Neural progenitor cell (in vitro differentiated cells): ENCODE results near the gene NOBOX. TPM values are rescaled to one million over a fixed set of nuclear protein-coding genes. Genes with fewer than 3 reads are reported as not detected.
"Not testable (repeated sequence)": the region's sequence is repeated elsewhere in the genome, so short reads cannot be mapped to it uniquely, and the experiment has no call there.

Experiments used
- DNase-seq: peaks from one replicate; pipeline ENCODE4 v3.0.0-alpha.2; 2016; ENCODE audit warnings: low spot score
- H2AFZ ChIP-seq: fragments of 200-600 bp; sonication (generic); replicated peaks from 2 replicates; pipeline ENCODE4 v1.6.1; 2016; ENCODE audit warnings: antibody characterized with exemption
- H3F3A ChIP-seq: fragments of 200-600 bp; sonication (generic); 2 replicates; pipeline ENCODE4 v1.6.1; 2016; ENCODE audit warnings: antibody characterized with exemption, low read depth
- H3K27ac ChIP-seq: fragments of 200-600 bp; sonication (generic); 2 replicates; pipeline ENCODE4 v1.5.1; 2016; ENCODE audit warnings: mild to moderate bottlenecking
- H3K27me3 ChIP-seq: fragments of 200-600 bp; sonication (generic); 2 replicates; pipeline ENCODE4 v1.6.1; 2016; ENCODE audit warnings: mild to moderate bottlenecking, moderate library complexity
- H3K36me3 ChIP-seq: fragments of 200-600 bp; sonication (generic); 2 replicates; pipeline ENCODE4 v1.5.1; 2016
- H3K4me1 ChIP-seq: fragments of 200-600 bp; sonication (generic); 2 replicates; pipeline ENCODE4 v1.6.1; 2016; ENCODE audit warnings: mixed run types
- H3K4me2 ChIP-seq: fragments of 200-600 bp; sonication (generic); 2 replicates; pipeline ENCODE4 v1.6.1; 2016
- H3K4me3 ChIP-seq: fragments of 200-600 bp; sonication (generic); 2 replicates; pipeline ENCODE4 v1.5.1; 2016
- H3K79me2 ChIP-seq: fragments of 200-600 bp; sonication (generic); 2 replicates; pipeline ENCODE4 v1.6.1; 2016; ENCODE audit warnings: low read depth
- H3K9ac ChIP-seq: fragments of 200-600 bp; sonication (generic); 2 replicates; pipeline ENCODE4 v1.6.1; 2016
- H3K9me3 ChIP-seq: fragments of 200-600 bp; sonication (generic); 2 replicates; pipeline ENCODE4 v1.5.1; 2016; ENCODE audit warnings: low read depth
- H4K20me1 ChIP-seq: fragments of 200-600 bp; sonication (generic); 2 replicates; pipeline ENCODE4 v1.6.1; 2016; ENCODE audit warnings: low read depth
- H3K27ac Mint-ChIP-seq: 3 replicates; pipeline ENCODE4 v1.8.0; 2021; ENCODE audit warnings: mixed read lengths
- H3K27me3 Mint-ChIP-seq: 2 replicates; pipeline ENCODE4 v1.8.0; 2022; ENCODE audit warnings: low read depth, mild to moderate bottlenecking, inconsistent platforms, moderate library complexity, mixed read lengths; ENCODE audit not compliant: insufficient read depth
- H3K36me3 Mint-ChIP-seq: 3 replicates; pipeline ENCODE4 v1.8.0; 2021; ENCODE audit warnings: mixed read lengths
- H3K4me1 Mint-ChIP-seq: 3 replicates; pipeline ENCODE4 v1.8.0; 2021; ENCODE audit warnings: mixed read lengths
- H3K4me3 Mint-ChIP-seq: 3 replicates; pipeline ENCODE4 v1.8.0; 2021; ENCODE audit warnings: mild to moderate bottlenecking, moderate library complexity, mixed read lengths
- H3K9me3 Mint-ChIP-seq: 3 replicates; pipeline ENCODE4 v1.8.0; 2020; ENCODE audit warnings: mixed read lengths
- EZH2 ChIP-seq: fragments of 200-600 bp; sonication (generic); IDR thresholded peaks from 2 replicates; pipeline ENCODE4 v1.6.1; 2017; ENCODE audit warnings: antibody characterized with exemption, mild to moderate bottlenecking, moderate library complexity
- EZH2phosphoT487 ChIP-seq: fragments of 200-600 bp; sonication (generic); IDR thresholded peaks from 2 replicates; pipeline ENCODE4 v1.6.1; 2017; ENCODE audit warnings: antibody characterized with exemption
- total RNA-seq: library from RNA; depleted of rRNA; stranded (reverse); fragments of >200 nt; gene quantifications from 2 replicates; pipeline ENCODE4 v1.2.3, GENCODE V29; 2015; ENCODE audit warnings: low replicate concordance
- TF ChIP-seq, protein P1 (sequence below): fragments of 200-600 bp; sonication (generic); IDR thresholded peaks from 2 replicates; pipeline ENCODE4 v1.5.1; 2017; ENCODE audit warnings: antibody characterized with exemption, mild to moderate bottlenecking

NOBOX gene
- total RNA-seq, 1 donor from 2014 or later: not detected

DNA sequence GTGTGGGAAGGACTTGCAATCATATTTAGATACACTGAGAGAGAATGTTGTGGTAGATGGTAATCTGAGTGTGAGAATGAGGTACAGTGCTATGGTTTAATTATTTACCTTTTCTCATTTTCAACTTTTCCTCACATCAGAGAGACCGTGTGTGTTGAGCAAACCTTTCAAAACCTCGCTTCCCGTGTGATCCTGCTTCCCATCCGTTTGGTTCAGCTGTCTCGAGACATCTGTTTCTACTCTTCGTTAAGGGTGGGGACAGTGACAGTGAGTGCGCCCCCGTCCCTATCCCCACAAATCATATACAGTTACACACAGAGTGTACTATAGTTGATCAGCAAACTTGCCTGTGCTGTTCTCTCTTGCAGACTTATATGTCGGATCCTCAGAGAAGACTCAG lies 33.0 kb upstream of the NOBOX start:
- no peak overlapping the region for H3K4me3 ChIP-seq
- Mint-ChIP-seq H3K4me1 (no peaks in the 10 kb centered on the region), H3K9me3 (no peaks in the 10 kb centered on the region), H3K4me3 (no peak overlapping the region), H3K27ac (no peak overlapping the region), H3K36me3 (no peaks in the 10 kb centered on the region), H3K27me3 (no peaks in the 10 kb centered on the region)
- no peak for DNase-seq
- H3K9ac ChIP-seq: no peak overlapping the region
- TF ChIP-seq, protein P1, sequence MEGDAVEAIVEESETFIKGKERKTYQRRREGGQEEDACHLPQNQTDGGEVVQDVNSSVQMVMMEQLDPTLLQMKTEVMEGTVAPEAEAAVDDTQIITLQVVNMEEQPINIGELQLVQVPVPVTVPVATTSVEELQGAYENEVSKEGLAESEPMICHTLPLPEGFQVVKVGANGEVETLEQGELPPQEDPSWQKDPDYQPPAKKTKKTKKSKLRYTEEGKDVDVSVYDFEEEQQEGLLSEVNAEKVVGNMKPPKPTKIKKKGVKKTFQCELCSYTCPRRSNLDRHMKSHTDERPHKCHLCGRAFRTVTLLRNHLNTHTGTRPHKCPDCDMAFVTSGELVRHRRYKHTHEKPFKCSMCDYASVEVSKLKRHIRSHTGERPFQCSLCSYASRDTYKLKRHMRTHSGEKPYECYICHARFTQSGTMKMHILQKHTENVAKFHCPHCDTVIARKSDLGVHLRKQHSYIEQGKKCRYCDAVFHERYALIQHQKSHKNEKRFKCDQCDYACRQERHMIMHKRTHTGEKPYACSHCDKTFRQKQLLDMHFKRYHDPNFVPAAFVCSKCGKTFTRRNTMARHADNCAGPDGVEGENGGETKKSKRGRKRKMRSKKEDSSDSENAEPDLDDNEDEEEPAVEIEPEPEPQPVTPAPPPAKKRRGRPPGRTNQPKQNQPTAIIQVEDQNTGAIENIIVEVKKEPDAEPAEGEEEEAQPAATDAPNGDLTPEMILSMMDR: no peak
- TF ChIP-seq EZH2: no peak
- TF ChIP-seq EZH2phosphoT487: no peak
- H3K27me3 ChIP-seq: no peaks in the 10 kb centered on the region
- no peak overlapping the region for H2AFZ ChIP-seq
- no peaks in the 10 kb centered on the region for H3K36me3 ChIP-seq
- no peaks in the 10 kb centered on the region for H3K4me1 ChIP-seq
- no peaks in the 10 kb centered on the region for H3K79me2 ChIP-seq
- H3K9me3 ChIP-seq: no peaks in the 10 kb centered on the region
- H4K20me1 ChIP-seq: no peaks in the 10 kb centered on the region
- no peak overlapping the region for H3K27ac ChIP-seq
- no peaks in the 10 kb centered on the region for H3F3A ChIP-seq
- no peak overlapping the region for H3K4me2 ChIP-seq

DNA sequence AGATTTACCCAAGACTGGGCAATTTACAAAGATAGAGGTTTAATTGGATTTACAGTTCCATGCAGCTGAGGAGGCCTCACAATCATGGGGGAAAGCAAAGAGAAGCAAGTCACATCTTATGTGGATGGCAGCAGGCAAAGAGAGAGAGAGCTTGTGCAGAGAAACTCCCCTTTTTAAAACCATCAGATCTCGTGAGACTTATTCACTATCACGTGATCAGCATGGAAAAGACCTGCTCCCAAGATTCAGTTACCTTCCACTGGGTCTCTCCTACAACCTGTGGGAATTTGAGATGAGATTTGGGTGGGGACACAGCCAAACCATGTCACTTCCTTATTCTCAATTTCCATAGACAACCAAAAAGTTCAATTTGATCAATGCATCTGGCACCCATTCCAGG lies 24.9 kb upstream of the NOBOX start:
- Histone ChIP-seq H2AFZ (no peak overlapping the region), H3K4me2 (no peak overlapping the region), H3K27me3 (no peaks in the 10 kb centered on the region), H3K9ac (no peak overlapping the region), H4K20me1 (no peaks in the 10 kb centered on the region), H3F3A (no peaks in the 10 kb centered on the region), H3K9me3 (peaks cover 9% of the 10 kb centered on the region), H3K36me3 (no peaks in the 10 kb centered on the region), H3K79me2 (no peaks in the 10 kb centered on the region), H3K27ac (no peak overlapping the region), H3K4me3 (no peak overlapping the region), H3K4me1 (no peaks in the 10 kb centered on the region)
- Mint-ChIP-seq H3K4me3 (no peak overlapping the region), H3K27me3 (no peaks in the 10 kb centered on the region), H3K4me1 (no peaks in the 10 kb centered on the region), H3K9me3 (peaks cover 40% of the 10 kb centered on the region), H3K36me3 (no peaks in the 10 kb centered on the region), H3K27ac (no peak overlapping the region)
- no peak for TF ChIP-seq EZH2
- no peak for TF ChIP-seq EZH2phosphoT487
- TF ChIP-seq, protein P1: no peak
- no peak for DNase-seq

DNA sequence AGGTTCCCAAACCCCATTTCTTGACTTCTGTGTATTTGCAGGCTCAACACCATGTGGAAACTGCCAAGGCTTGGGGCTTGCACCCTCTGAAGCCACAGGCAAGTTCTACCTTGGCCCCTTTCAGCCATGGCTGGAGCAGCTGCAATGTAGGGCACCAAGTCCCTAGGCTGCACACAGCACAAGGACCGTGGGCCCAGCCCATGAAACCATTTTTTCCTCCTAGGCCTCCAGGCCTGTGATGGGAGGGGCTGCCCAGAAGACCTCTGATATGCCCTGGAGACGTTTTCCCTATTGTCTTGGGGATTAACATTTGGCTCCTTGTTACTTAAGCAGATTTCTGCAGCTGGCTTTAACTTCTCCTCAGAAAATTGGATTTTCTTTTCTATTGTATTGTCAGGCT lies 24.0 kb upstream of the NOBOX start:
- H3K4me1 ChIP-seq, H3K9me3 ChIP-seq, H3K27me3 ChIP-seq, H3K4me1 Mint-ChIP-seq, H3K36me3 Mint-ChIP-seq, DNase-seq, H4K20me1 ChIP-seq, H3K4me3 ChIP-seq, H3K27ac ChIP-seq, H3K27ac Mint-ChIP-seq, H3K79me2 ChIP-seq, H3K36me3 ChIP-seq, H3K27me3 Mint-ChIP-seq, H3K9ac ChIP-seq, H2AFZ ChIP-seq, H3K4me3 Mint-ChIP-seq, H3F3A ChIP-seq, H3K4me2 ChIP-seq: not testable (repeated sequence)
- peaks cover 43% of the 10 kb centered on the region for H3K9me3 Mint-ChIP-seq

DNA sequence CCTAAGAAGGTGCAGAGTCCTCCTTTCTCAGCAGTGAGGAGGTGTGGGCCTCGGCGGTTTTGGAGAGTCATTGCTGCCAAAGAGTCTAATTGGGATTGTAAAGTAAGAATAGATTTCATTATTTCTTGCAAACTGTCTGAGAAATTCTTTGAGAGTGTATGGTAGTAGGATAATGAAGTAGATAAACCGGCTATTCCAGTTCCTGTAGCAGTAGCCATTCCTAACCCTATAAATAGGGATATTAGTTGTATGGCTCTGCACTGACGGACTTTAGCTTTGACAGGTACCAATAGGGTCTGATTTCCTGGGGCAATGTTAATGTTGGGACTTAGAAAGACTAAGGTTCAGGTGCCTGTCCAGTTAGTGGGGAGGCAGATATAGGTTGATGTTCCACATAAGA lies 15.4 kb upstream of the NOBOX start:
- H4K20me1 ChIP-seq, H3K27me3 ChIP-seq, H3F3A ChIP-seq, H3K36me3 Mint-ChIP-seq, DNase-seq, H3K4me2 ChIP-seq, H3K9me3 Mint-ChIP-seq, H3K27me3 Mint-ChIP-seq, H3K4me3 ChIP-seq, H3K27ac ChIP-seq, H3K9me3 ChIP-seq, H3K4me3 Mint-ChIP-seq, H3K27ac Mint-ChIP-seq, H3K4me1 ChIP-seq, H3K9ac ChIP-seq, H3K79me2 ChIP-seq, H3K4me1 Mint-ChIP-seq, H3K36me3 ChIP-seq, H2AFZ ChIP-seq: not testable (repeated sequence)
